Measurements from ENCODE around the gene MCM9.
A peak's percentile ranks its signal among the peaks of the same experiment; 100 is the strongest.

The MCM9 gene

DNA sequence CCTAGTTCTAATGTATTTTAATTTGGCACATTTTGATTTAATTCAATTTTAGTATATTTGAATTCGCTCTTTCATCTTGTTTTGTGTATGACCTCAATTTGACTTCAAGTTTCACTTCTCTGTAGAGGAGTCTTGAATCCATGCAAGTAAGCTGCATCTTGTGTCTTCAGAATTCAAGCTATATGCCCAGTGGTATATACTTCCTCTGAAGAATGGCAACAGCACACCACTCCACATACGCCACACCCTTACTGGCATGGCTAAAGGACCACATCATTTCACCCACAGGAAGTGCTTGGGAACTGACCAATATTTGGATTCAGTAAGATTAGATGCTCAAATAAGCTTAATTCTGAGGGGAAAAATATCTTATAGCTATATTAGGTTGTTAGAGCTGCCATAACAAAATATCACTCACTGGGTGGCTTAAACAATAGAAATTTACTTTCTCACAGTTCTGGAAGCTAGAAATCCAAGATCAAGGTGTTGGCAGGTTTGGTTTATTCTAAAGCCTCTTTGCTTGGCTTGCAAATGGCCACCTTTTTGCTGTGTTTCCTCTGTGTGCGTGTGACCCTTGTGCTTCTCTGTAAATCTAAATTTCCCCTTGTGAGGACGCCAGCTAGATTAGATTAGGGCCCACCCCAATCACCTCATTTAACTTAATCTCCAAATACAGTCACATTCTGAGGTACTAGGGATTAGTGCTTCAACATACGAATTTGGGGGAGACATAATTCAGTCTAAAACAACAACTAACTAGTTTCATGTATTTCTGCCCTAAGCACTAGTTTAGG is 43.8 kb downstream of the MCM9 start:
- H3K9ac ChIP-seq (ENCODE audit: low read length): no peak overlapping the region
- peak overlapping the region; percentile 58 for H3K4me3 ChIP-seq (ENCODE audit: low read length)
- peaks cover 42% of the 10 kb centered on the region for H3K4me1 ChIP-seq (ENCODE audit: low read length)
- H2AFZ ChIP-seq (ENCODE audit: low read depth, low read length): no peak overlapping the region
- peaks cover 67% of the 10 kb centered on the region for H3K79me2 ChIP-seq (ENCODE audit: low read length)
- peaks cover 4% of the 10 kb centered on the region; the same call in 1 of the 2 replicates for H4K20me1 ChIP-seq (ENCODE audit: insufficient read depth, low read length)
- TF ChIP-seq EZH2phosphoT487 (IDR thresholded peaks at IDR 0.05; ENCODE audit: low read depth): no peak
- TF ChIP-seq, protein P1, sequence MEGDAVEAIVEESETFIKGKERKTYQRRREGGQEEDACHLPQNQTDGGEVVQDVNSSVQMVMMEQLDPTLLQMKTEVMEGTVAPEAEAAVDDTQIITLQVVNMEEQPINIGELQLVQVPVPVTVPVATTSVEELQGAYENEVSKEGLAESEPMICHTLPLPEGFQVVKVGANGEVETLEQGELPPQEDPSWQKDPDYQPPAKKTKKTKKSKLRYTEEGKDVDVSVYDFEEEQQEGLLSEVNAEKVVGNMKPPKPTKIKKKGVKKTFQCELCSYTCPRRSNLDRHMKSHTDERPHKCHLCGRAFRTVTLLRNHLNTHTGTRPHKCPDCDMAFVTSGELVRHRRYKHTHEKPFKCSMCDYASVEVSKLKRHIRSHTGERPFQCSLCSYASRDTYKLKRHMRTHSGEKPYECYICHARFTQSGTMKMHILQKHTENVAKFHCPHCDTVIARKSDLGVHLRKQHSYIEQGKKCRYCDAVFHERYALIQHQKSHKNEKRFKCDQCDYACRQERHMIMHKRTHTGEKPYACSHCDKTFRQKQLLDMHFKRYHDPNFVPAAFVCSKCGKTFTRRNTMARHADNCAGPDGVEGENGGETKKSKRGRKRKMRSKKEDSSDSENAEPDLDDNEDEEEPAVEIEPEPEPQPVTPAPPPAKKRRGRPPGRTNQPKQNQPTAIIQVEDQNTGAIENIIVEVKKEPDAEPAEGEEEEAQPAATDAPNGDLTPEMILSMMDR (IDR thresholded peaks at IDR 0.05; ENCODE audit: low read depth, low read length): no peak
- no peaks in the 10 kb centered on the region for H3K27me3 ChIP-seq (ENCODE audit: low read depth, low read length)
- H3K4me2 ChIP-seq (ENCODE audit: low read length): peak overlapping the region; percentile 73
- H3K27ac ChIP-seq (ENCODE audit: low read length): no peak overlapping the region; the same call in 1 of the 2 replicates
- H3K9me3 ChIP-seq (ENCODE audit: insufficient read depth, low read length): no peaks in the 10 kb centered on the region
- H3K36me3 ChIP-seq (replicated peaks; ENCODE audit: low read depth, low read length): no peaks in the 10 kb centered on the region

DNA sequence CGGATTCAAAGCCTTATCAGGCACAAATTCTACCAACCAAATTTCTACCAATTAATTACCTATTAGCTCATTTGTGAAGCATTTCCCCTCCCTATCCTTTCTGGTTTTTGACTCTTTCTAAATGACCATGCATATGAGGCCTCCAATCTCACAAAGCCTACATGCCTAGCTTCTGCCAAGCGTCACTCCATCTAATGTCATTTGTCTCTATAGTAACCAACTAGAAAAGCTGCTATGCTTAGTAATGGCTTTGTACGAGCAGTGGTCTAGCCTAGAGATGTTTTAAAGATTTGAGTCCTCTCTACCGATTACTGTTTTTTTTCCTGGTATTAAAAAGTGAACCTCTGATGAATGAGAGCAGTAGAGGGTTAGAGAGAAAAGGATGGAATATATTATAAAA is 45.8 kb downstream of the MCM9 start:
- H4K20me1 ChIP-seq (ENCODE audit: insufficient read depth, low read length): peaks cover 4% of the 10 kb centered on the region; the same call in 1 of the 2 replicates
- H3K79me2 ChIP-seq (ENCODE audit: low read length): peaks cover 56% of the 10 kb centered on the region
- H3K36me3 ChIP-seq (replicated peaks; ENCODE audit: low read depth, low read length): no peaks in the 10 kb centered on the region
- peaks cover 46% of the 10 kb centered on the region for H3K4me1 ChIP-seq (ENCODE audit: low read length)
- no peak overlapping the region for H2AFZ ChIP-seq (ENCODE audit: low read depth, low read length)
- no peak overlapping the region for H3K4me2 ChIP-seq (ENCODE audit: low read length)
- H3K9me3 ChIP-seq (ENCODE audit: insufficient read depth, low read length): no peaks in the 10 kb centered on the region
- H3K27me3 ChIP-seq (ENCODE audit: low read depth, low read length): no peaks in the 10 kb centered on the region
- H3K4me3 ChIP-seq (ENCODE audit: low read length): no peak overlapping the region
- no peak overlapping the region for H3K9ac ChIP-seq (ENCODE audit: low read length)
- no peak overlapping the region for H3K27ac ChIP-seq (ENCODE audit: low read length)
- TF ChIP-seq, protein P1 (IDR thresholded peaks at IDR 0.05; ENCODE audit: low read depth, low read length): no peak
- no peak for TF ChIP-seq EZH2phosphoT487 (IDR thresholded peaks at IDR 0.05; ENCODE audit: low read depth)

- H3K27ac ChIP-seq (ENCODE audit: low read length): no peak overlapping the region
- H2AFZ ChIP-seq (ENCODE audit: low read depth, low read length): no peak overlapping the region
- no peak overlapping the region for H3K4me3 ChIP-seq (ENCODE audit: low read length)
- H4K20me1 ChIP-seq (ENCODE audit: insufficient read depth, low read length): peaks cover 4% of the 10 kb centered on the region; the same call in 1 of the 2 replicates
- no peak overlapping the region for H3K4me2 ChIP-seq (ENCODE audit: low read length)
- H3K79me2 ChIP-seq (ENCODE audit: low read length): peaks cover 52% of the 10 kb centered on the region
- no peaks in the 10 kb centered on the region for H3K36me3 ChIP-seq (replicated peaks; ENCODE audit: low read depth, low read length)
- TF ChIP-seq EZH2phosphoT487 (IDR thresholded peaks at IDR 0.05; ENCODE audit: low read depth): no peak
- TF ChIP-seq, protein P1 (IDR thresholded peaks at IDR 0.05; ENCODE audit: low read depth, low read length): no peak
- H3K9me3 ChIP-seq (ENCODE audit: insufficient read depth, low read length): no peaks in the 10 kb centered on the region
- H3K27me3 ChIP-seq (ENCODE audit: low read depth, low read length): no peaks in the 10 kb centered on the region
- H3K4me1 ChIP-seq (ENCODE audit: low read length): peaks cover 40% of the 10 kb centered on the region
- no peak overlapping the region for H3K9ac ChIP-seq (ENCODE audit: low read length)
These were observed 48.3 kb downstream of the MCM9 start for GRCh38 chr6:118886641-118887040.

DNA sequence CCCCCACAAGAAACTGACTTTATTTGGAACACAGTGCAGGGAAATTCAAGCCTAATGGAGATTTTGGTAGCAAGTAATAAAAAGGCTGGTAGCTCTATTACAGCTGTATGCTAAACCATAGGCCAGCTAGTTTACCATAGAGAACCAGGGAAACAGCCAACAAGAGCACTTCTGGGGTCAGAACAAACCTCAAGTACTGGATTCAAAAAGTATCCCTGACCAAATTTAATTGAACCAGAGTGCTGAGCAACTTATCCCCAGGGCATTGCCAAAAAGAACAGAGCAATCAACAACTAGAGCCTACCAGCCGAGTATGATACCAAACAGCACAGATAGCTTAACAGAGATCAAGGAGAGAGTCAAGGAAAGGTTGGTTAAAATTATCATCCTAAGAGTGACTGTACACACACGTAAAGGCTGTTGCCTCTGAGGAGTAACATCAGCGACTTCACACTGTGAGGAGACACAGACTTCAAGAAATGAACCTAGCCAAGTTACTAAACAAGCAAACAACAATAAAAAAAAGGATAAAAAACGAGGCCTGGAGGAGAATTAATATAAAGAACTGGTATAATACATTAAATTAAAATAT is 52.5 kb downstream of the MCM9 start:
- H3K9me3 ChIP-seq (ENCODE audit: insufficient read depth, low read length): no peaks in the 10 kb centered on the region
- no peak overlapping the region for H3K4me3 ChIP-seq (ENCODE audit: low read length)
- no peak overlapping the region for H2AFZ ChIP-seq (ENCODE audit: low read depth, low read length)
- peaks cover 31% of the 10 kb centered on the region for H3K4me1 ChIP-seq (ENCODE audit: low read length)
- no peak overlapping the region for H3K4me2 ChIP-seq (ENCODE audit: low read length)
- no peak overlapping the region for H3K9ac ChIP-seq (ENCODE audit: low read length)
- H4K20me1 ChIP-seq (ENCODE audit: insufficient read depth, low read length): no peaks in the 10 kb centered on the region; the same call in 1 of the 2 replicates
- no peak overlapping the region for H3K27ac ChIP-seq (ENCODE audit: low read length)
- TF ChIP-seq EZH2phosphoT487 (IDR thresholded peaks at IDR 0.05; ENCODE audit: low read depth): no peak
- TF ChIP-seq, protein P1 (IDR thresholded peaks at IDR 0.05; ENCODE audit: low read depth, low read length): no peak
- no peaks in the 10 kb centered on the region for H3K27me3 ChIP-seq (ENCODE audit: low read depth, low read length)
- peaks cover 44% of the 10 kb centered on the region for H3K79me2 ChIP-seq (ENCODE audit: low read length)
- H3K36me3 ChIP-seq (replicated peaks; ENCODE audit: low read depth, low read length): no peaks in the 10 kb centered on the region
